Endodermal cell (in vitro differentiated cells): ENCODE measurements around the gene MBTPS2. TPM values are rescaled to one million over a fixed set of nuclear protein-coding genes. Genes with fewer than 3 reads are reported as not detected.
A peak's percentile ranks its signal among the peaks of the same experiment; 100 is the strongest.
"Not testable (repeated sequence)": the region's sequence is repeated elsewhere in the genome, so short reads cannot be mapped to it uniquely, and the experiment has no call there.

Experiments used
- DNase-seq: peaks from one replicate; pipeline ENCODE4 v3.0.0-alpha.2; 2017
- H3K27ac ChIP-seq: 2 replicates; pipeline ENCODE4 v1.5.1; 2013; ENCODE audit warnings: mild to moderate bottlenecking, low read depth, low read length, moderate library complexity
- H3K27me3 ChIP-seq: 2 replicates; pipeline ENCODE4 v1.6.1; 2013; ENCODE audit warnings: mild to moderate bottlenecking, low read length, moderate library complexity; ENCODE audit not compliant: insufficient read depth, control insufficient read depth, poor library complexity, severe bottlenecking
- H3K36me3 ChIP-seq: 2 replicates; pipeline ENCODE4 v1.7.0; 2013; ENCODE audit warnings: mild to moderate bottlenecking, low read length, moderate library complexity; ENCODE audit not compliant: control insufficient read depth, insufficient read depth
- H3K4me1 ChIP-seq: one replicate; pipeline ENCODE4 v1.7.0; 2013; ENCODE audit warnings: low read length; ENCODE audit not compliant: control insufficient read depth, insufficient read depth
- H3K4me3 ChIP-seq: 2 replicates; pipeline ENCODE4 v1.5.1; 2013; ENCODE audit warnings: mild to moderate bottlenecking, low read length, moderate library complexity
- H3K9ac ChIP-seq: 2 replicates; pipeline ENCODE4 v1.6.1; 2013; ENCODE audit warnings: mild to moderate bottlenecking, low read length, moderate library complexity; ENCODE audit not compliant: poor library complexity, severe bottlenecking; ENCODE audit errors: extremely low read depth
- H3K9me3 ChIP-seq: 2 replicates; pipeline ENCODE4 v1.6.1; 2013; ENCODE audit warnings: mild to moderate bottlenecking, low read length, moderate library complexity; ENCODE audit not compliant: control insufficient read depth
- H3K27ac Mint-ChIP-seq: 2 replicates; pipeline ENCODE4 v1.8.0; 2020; ENCODE audit warnings: mixed read lengths
- H3K27me3 Mint-ChIP-seq: 2 replicates; pipeline ENCODE4 v1.8.0; 2021; ENCODE audit warnings: mild to moderate bottlenecking, mixed read lengths; ENCODE audit not compliant: insufficient read depth
- H3K36me3 Mint-ChIP-seq: 2 replicates; pipeline ENCODE4 v1.8.0; 2020; ENCODE audit warnings: low read depth, mixed read lengths
- H3K4me1 Mint-ChIP-seq: 2 replicates; pipeline ENCODE4 v1.8.0; 2020; ENCODE audit warnings: mixed read lengths
- H3K4me3 Mint-ChIP-seq: 2 replicates; pipeline ENCODE4 v1.8.0; 2020; ENCODE audit warnings: mild to moderate bottlenecking, moderate library complexity, mixed read lengths
- H3K9me3 Mint-ChIP-seq: 2 replicates; pipeline ENCODE4 v1.8.0; 2020; ENCODE audit warnings: mild to moderate bottlenecking, mixed read lengths
- CTCF ChIP-seq: fragments of 200-600 bp; sonication (generic); conservative IDR thresholded peaks from 2 replicates; pipeline ENCODE4 v1.5.0; 2021; ENCODE audit warnings: antibody characterized with exemption, mild to moderate bottlenecking
- WGBS, 2 experiments: methylation state at CpG; one replicate each; pipeline versions ENCODE4 v1.1.5 to v1.1.7; 2013; ENCODE audit warnings: missing lambda C conversion rate in 2 of 2, mixed read lengths in 1 of 2; ENCODE audit not compliant: insufficient coverage in 1 of 2, insufficient read length in 1 of 2; 5-methylcytosine and 5-hydroxymethylcytosine counted together
- total RNA-seq, 2 donors: library from RNA; stranded (reverse); fragmentation: NEBNext Ultra II Directional in 1 of 2; extraction: Animal tissue kit (Norgen Biotek cat#: 25700) in 1 of 2; gene quantifications; 2 replicates in 1 of 2; 3 replicates in 1 of 2; pipeline ENCODE4 v1.2.1, GENCODE V29; 2021

Gene MBTPS2
- total RNA-seq, 2 donors from 2014 or later, result 12.6 to 13.6 TPM

- H3K27me3 ChIP-seq, result no peaks in the 10 kb centered on the region
- Mint-ChIP-seq H3K27me3 (peaks cover 3% of the 10 kb centered on the region), H3K36me3 (peaks cover 3% of the 10 kb centered on the region), H3K4me3 (no peak overlapping the region), H3K9me3 (peaks cover 21% of the 10 kb centered on the region), H3K4me1 (peaks cover 48% of the 10 kb centered on the region), H3K27ac (peak overlapping the region; percentile 83)
- peaks cover 9% of the 10 kb centered on the region for H3K9me3 ChIP-seq
- H3K36me3 ChIP-seq, result no peaks in the 10 kb centered on the region
- DNase-seq, result peak; percentile 54
- no peak overlapping the region for H3K9ac ChIP-seq
- no peak overlapping the region for H3K27ac ChIP-seq
- no peak overlapping the region for H3K4me3 ChIP-seq
- peaks cover 9% of the 10 kb centered on the region for H3K4me1 ChIP-seq
- no peak for TF ChIP-seq CTCF
Measured at GRCh38 chrX:21813612-21814368, 25.6 kb upstream of the MBTPS2 start.

DNA sequence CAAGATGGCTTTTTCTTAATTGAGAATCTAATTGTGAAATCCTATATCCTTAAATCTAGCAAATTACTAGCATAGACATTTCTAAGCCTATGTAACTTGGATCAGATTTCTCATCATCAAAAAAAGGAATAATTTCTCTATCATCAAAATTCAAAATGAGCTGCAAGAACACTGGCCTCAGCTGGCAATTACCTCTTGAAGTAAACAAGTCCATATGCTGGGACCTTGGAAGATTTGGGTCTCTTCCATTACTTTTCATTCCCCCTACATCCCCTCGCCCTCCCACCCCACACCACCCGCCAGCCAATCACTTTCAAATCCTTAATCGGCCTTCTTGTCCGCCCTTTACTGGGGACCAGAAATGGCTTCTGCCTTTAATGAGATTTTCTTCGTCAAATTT, 23.3 kb upstream of the MBTPS2 start:
- whole genome bisulfite sequencing, 2 experiments, result 87% methylated on average over 5 of the region's 5 CpGs; no CpG with 5 or more reads in 1 of the 2 experiments
- H3K4me3 ChIP-seq, result no peak overlapping the region
- H3K9ac ChIP-seq, result no peak overlapping the region
- no peak overlapping the region for H3K27ac ChIP-seq
- H3K36me3 ChIP-seq, result no peaks in the 10 kb centered on the region
- H3K9me3 ChIP-seq, result peaks cover 9% of the 10 kb centered on the region
- no peak for DNase-seq
- H3K27me3 ChIP-seq, result no peaks in the 10 kb centered on the region
- no peak overlapping the region for H3K27ac Mint-ChIP-seq
- H3K36me3 Mint-ChIP-seq, result peaks cover 3% of the 10 kb centered on the region
- H3K4me3 Mint-ChIP-seq, result no peak overlapping the region
- H3K9me3 Mint-ChIP-seq, result peaks cover 9% of the 10 kb centered on the region
- H3K4me1 Mint-ChIP-seq, result peaks cover 48% of the 10 kb centered on the region
- peaks cover 9% of the 10 kb centered on the region for H3K4me1 ChIP-seq
- peaks cover 3% of the 10 kb centered on the region for H3K27me3 Mint-ChIP-seq
- no peak for TF ChIP-seq CTCF

- H3K9ac ChIP-seq, H3K27ac ChIP-seq, H3K9me3 Mint-ChIP-seq, H3K36me3 ChIP-seq, H3K9me3 ChIP-seq, H3K27me3 ChIP-seq, H3K4me3 ChIP-seq, H3K27ac Mint-ChIP-seq, DNase-seq, H3K36me3 Mint-ChIP-seq, H3K4me3 Mint-ChIP-seq, H3K4me1 ChIP-seq, H3K27me3 Mint-ChIP-seq: not testable (repeated sequence)
- peaks cover 17% of the 10 kb centered on the region for H3K4me1 Mint-ChIP-seq
- WGBS, 2 experiments, result 100% methylated on average over 1 of the region's 1 CpG; no CpG with 5 or more reads in 1 of the 2 experiments
Measured at GRCh38 chrX:21820170-21820569, 19.2 kb upstream of the MBTPS2 start.
